Amniotic stem cell (primary cell): ENCODE results near the gene TNFRSF14.

Experiments used
- DNase-seq: peaks from one replicate; lab custom pipeline; 2025; lab: John Stamatoyannopoulos, UW

The TNFRSF14 gene

DNA sequence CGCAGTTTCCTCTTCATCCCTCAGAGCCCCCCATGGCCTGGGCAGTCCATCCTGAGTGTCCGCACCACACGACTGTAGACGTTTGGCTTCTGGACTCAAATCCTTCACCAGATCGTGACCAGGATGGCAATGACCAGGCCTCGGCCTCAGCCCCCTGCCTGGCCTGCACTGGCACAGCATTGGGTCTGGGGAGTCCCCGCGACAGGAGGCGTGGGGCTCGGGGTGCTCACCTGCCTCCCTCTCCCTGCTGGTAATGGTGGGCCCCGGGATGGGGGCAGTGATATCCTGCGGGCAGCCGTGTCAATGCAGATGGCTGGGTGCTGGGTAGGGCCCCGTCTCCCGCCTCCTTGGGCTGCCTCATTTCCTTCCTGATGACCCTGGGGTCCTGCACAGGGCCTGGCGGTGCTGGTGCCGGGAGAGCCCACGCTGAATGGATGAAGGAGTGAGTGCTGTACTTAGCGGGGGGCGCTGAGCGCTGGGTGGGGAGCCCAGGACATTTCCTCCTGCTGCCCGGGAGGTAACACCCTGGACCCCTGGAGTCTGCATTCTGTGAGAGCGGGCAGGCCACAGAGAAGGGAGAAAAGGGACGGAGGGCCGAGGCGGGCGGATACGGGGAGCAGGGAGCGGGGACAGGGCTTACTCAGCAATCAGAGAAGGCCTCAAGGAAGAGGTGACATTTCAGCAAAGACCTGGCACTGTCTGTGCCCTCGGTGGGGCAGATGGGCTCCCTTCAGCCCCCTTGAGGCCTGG lies 2.1 kb upstream of the TNFRSF14 start:
- DNase-seq: no peak

DNA sequence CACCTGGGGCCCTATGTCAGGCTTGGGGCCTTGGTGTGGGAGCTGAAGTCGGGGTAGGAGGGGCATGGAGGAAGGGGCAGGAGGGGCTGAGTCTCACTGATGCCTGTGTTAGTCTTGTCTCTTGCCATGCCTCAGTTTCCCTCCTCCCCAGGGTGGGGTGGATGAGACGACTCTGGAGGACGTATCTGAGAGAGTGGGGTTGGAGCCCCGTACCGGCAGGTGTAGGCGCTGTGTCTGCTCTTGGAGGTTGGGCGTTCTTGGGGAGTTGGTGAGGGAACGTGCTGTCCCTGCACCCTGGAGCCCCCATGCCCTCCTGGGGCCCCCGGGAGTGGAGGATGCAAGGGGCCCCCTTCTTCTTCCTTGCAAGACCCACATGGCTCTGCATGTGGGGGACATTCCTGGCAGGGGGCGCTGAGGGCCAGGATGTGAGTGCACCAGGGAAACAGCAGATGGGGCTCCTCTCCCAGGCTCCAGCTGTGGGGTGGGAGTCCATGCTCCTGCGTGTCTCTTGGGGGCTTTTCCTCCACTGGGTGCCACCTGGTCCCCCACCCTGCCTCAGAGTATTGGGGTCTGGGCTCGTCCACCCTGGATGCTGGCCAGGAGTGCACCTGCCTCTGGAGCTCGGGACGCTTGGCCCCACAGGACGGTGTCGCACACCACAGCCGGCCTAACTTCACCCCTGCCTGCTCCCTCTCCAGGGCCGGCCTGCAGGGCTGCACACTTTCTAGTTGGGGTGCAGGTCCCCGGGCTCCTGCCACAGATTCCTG lies 1.4 kb upstream of the TNFRSF14 start:
- no peak for DNase-seq

- no peak for DNase-seq
Observed at GRCh38 chr1:2555634-2556276, 416 bp upstream of the TNFRSF14 start.

GRCh38 chr1:2556678-2557481 lies 709 bp downstream of the TNFRSF14 start:
- DNase-seq: no peak

GRCh38 chr1:2557482-2558400 lies 1.6 kb downstream of the TNFRSF14 start:
- no peak for DNase-seq

DNA sequence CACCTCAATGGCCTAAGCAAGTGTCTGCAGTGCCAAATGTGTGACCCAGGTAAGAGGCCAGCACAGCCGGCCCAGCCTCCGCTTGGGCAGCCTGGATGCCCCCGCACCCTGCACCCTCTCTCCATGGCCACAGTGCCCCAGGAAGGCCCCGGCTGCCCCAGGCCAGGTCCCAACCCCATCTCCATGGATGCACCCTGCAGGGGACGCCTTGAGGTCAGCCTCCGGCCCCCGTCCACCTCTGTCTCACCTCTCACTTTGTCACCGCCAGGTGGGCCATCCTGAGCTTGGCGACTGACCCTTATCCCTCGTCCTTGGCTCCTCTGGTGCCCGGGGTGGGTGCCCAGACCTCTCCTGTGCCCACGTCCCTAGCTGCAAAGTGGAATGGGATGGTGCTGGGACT lies 2.2 kb downstream of the TNFRSF14 start:
- DNase-seq: no peak

DNA sequence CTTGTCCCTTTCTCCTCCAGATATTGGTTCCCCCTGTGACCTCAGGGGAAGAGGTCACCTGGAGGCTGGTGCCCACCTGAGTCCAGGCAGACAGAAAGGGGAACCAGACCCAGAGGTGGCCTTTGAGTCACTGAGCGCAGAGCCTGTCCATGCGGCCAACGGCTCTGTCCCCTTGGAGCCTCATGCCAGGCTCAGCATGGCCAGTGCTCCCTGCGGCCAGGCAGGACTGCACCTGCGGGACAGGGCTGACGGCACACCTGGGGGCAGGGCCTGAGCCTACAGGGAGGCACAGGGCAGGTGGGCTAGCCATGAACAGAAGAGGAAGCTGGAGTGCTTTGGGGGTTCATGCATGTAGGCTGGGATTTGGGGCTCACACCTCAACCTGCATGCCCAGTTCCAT lies 2.7 kb downstream of the TNFRSF14 start:
- DNase-seq: no peak

- no peak for DNase-seq
Observed at GRCh38 chr1:2559509-2560298, 3.5 kb downstream of the TNFRSF14 start.

GRCh38 chr1:2560299-2561073 lies 4.3 kb downstream of the TNFRSF14 start:
- DNase-seq: no peak

- no peak for DNase-seq
Observed at GRCh38 chr1:2561446-2561845, 5.3 kb downstream of the TNFRSF14 start.

DNA sequence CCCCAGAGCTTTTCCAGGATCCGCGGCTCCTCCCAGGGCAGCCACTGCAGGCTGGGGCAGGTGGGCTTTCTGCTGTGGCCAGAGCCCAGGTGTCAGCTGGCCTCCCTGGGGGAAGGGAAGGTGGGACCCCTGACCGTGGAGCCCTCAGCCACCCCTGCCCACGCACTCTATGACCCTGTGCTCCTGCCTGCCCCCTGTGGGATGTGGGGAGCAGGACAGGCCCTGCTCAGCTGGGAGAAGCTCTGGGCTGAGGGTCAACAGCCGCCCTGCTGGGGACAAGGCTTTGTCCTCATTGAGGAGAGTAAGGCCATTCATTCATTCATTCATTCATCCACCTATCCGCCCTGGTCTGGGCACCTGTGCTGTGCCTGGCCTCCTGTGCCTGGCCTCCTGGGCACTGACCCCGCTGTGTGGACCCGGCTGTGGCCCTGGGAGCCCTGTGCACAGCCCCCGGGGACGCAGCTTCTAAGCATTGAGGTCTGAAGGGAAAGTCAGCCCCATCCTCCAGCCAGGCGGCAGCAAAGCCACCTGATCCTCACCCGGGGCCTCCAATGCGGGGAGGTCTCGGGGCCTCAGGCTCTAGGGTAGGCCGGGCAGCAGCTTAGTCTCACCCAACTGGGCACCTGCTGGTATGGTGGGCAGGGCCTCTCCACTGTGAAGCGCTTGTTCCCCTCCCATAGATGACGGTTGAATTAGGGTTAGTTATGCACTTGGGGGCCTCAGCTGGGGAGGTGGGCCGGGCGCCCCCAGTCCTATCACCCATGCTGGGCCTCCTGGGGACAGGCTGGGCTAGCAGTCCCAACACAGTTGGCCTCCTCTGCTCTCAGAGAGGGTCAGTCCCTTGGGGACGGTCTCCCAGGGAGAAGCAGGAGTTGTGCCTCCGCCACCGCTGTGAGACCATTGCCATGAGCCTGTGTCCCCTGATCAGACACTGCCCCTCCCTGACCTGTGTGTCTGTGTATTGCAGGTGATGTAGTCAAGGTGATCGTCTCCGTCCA lies 6.0 kb downstream of the TNFRSF14 start:
- DNase-seq: no peak

GRCh38 chr1:2563205-2563604 lies 7.0 kb downstream of the TNFRSF14 start:
- DNase-seq: no peak

GRCh38 chr1:2564006-2564814 lies 8.0 kb downstream of the TNFRSF14 start:
- DNase-seq: no peak

DNA sequence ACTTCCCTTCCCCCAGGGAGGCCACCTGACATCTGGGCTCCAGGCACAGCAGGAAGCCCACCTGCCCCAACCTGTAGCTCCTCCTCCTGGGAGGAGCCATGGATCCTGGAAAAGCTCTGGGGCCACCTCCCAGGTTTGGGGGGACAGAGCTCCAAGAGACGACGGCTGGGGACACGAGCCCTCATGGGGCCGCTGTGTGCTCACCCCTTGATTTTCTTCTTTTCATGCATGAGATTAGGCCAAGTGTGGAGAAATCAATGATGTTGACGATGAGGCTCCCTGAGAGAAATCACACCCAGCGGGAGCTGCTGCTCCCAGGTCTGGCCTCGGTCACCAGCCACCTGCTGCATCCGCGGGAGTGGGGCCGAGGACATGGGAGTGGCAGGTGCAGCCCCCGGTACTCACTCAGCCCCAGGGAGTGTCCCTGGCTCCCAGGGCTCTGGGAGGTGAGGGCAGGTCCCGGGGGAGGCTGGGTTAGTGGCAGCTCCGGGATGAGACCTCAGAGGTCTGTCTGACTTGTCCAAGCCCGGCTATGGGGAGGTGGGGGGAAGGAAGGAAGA lies 8.7 kb downstream of the TNFRSF14 start:
- no peak for DNase-seq

GRCh38 chr1:2566101-2567045 lies 10.2 kb downstream of the TNFRSF14 start:
- no peak for DNase-seq
